Measurements from ENCODE around the gene SLAIN2.
"Not testable (repeated sequence)": the region's sequence is repeated elsewhere in the genome, so short reads cannot be mapped to it uniquely, and the experiment has no call there.

Gene SLAIN2

DNA sequence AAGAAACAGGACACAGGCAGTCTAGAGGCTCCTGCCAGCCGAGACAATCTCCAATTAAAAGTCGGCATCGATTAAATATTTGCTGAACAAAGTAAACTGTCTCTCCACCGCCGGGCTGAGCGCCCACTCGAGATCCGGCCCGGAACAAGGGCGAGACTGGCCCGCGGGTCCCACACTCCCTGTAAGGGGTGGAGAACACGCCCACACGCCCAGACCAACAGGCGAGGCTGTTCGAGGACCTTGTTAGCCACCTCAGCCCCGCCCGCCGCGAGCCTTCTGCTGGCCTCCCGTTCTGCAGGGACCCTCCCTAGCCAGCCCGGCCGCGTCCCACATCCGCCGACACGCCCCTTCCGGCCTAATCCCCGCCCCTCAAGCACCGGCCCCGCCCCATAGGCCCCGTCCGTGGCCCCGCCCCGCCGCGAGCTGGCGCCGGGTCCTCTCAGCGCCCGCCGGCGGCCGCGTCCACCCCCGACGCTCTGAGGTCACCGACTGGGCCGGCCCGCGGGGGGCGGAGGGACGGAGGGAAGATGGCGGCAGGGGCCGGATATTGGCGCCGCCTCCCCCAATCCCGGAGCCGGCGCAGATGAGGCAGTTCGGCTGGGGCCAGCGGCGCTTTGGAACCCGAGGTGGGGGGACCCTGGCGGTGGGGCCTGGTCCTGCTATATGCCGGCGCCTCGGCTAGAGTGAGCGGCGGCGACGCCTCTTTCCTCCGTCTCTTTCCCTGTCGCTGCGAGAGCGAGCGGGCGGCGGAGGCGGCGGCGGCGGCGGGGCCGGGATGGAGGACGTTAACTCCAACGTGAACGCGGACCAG, at the start of gene SLAIN2:
Gene SLAIN2, plus strand, starts transcription at position 565 of the 811 bp plus-strand sequence. Its CDS starts 211 bp downstream, at position 776.
- DNase-seq: peak; percentile 98

GRCh38 chr4:48292218-48292790, 49.0 kb upstream of the SLAIN2 start:
- not testable (repeated sequence) for DNase-seq

GRCh38 chr4:48295116-48295515, 46.2 kb upstream of the SLAIN2 start:
- DNase-seq: no peak

DNA sequence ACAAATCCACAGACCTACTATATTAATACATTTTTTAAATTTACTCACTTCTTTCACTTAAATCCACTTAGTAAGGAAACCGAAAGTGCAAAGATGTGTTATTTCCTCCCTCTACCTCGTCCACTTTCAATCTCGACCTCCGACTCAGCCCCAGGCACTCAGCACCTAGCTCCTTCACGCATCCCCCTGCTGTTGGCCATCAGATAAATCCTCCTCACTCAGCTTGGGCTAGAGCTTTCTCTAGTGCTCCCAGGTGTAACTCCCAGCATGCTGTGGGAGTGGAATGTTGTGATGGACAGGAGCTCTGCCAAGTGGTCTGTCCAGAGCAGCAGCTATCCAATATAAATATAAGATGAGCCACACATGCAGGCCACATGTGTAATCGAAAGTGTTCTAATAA, 45.0 kb upstream of the SLAIN2 start:
- DNase-seq: peak; percentile 19

GRCh38 chr4:48297256-48297846, 44.0 kb upstream of the SLAIN2 start:
- DNase-seq: no peak

GRCh38 chr4:48299560-48299959, 41.8 kb upstream of the SLAIN2 start:
- no peak for DNase-seq

DNA sequence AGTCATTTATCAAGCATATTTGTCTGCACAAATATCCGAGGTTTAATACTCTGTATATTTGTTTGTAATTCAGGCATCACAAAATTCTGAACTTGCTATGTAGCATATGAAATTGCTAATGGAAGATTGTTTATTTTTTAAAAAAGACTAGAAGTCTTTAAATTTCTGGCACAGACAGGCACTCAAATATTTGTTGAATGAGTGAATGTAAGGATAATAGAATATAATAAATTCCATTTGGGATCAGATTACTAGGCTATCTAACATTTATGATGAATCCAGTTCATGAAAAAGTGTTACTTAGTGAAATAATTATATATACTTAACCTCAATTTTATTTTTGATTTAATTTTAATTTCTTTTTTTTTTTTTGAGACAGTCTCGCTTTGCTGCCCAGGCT, 41.3 kb upstream of the SLAIN2 start:
- DNase-seq: no peak

DNA sequence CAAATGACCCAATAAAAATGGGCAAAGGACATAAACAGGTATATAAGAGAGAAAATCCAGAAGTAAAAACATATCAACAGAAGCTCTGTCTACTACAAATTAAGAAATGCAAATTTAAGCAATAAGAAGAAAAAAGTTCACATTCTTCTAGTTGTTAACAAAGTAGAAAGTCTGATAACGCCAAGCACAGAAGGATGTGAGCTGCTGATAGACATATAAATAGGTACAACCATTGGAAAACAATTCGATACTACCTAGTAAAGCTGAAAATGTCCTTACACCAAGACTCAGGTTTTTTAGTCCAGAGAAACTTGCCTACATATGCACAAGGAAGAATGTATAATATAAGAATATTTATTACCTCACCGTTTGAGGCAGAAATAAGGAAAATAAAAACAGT, 35.8 kb upstream of the SLAIN2 start:
- DNase-seq: no peak

DNA sequence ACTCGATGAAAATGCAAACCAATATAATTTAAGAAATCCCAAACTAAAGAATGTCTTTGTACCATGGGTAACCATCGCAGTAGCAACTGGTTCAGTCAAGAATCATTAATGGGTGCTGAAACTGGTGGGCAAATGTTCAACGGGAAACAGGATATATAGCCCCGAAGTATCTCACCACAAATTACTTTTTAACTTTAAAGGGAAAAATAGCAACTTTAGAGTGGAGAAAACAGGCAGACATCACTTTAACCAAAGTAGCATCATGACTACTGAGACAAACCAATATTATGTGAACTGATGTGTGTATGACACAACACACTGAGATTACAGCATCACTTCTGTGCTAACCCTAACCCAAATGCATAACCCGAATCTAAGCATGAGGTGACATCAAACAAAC, 33.8 kb upstream of the SLAIN2 start:
- no peak for DNase-seq

DNA sequence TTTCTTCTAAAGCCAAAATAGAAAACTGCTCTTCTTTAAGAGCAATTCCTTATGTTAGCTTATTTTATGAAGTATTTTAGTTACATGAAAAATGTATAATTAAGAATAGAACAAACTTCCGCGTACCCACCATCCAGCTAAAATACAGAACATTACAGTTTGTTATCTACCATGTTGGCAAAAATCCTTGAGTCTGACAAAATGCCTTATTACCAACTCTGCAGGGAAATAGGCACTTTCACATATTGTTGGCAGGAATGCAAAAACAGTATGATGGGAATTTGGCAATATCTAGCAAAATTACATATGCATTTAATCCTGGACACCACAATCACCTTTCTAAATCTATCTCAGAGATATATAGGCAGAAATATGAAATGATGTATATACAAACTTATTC, 32.4 kb upstream of the SLAIN2 start:
- no peak for DNase-seq

DNA sequence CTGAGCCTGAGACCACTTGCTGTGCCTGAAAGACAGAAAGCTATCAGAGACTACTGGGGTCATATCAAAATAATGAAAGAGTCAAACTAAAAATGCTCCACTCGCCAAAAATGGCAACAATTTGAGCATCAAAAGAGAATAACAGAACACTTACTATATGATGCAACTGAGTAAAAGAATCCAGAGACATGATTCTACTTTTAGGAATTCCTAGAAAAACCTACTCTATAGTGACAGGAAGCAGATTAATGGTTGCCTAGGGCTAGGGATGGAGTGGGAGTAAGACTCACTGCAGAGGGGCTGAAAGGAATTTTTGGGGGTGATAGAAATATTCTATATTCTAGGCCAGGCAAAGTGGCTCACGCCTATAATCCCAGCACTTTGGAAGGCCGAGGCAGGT, 29.4 kb upstream of the SLAIN2 start:
- no peak for DNase-seq

DNA sequence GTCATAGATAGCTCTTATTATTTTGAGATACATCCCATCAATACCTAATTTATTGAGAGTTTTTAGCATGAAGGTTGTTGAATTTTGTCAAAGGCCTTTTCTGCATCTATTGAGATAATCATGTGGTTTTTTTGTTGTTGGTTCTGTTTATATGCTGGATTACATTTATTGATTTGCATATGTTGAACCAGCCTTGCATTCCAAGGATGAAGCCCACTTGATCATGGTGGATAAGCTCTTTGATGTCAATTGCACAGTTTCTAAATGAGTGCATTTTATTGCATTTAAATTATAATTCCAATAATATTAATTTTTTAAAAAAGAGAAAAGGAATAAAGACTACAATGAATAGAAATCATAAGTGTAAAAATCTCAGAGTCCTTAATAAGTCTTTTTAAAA, 26.6 kb upstream of the SLAIN2 start:
- DNase-seq: not testable (repeated sequence)

DNA sequence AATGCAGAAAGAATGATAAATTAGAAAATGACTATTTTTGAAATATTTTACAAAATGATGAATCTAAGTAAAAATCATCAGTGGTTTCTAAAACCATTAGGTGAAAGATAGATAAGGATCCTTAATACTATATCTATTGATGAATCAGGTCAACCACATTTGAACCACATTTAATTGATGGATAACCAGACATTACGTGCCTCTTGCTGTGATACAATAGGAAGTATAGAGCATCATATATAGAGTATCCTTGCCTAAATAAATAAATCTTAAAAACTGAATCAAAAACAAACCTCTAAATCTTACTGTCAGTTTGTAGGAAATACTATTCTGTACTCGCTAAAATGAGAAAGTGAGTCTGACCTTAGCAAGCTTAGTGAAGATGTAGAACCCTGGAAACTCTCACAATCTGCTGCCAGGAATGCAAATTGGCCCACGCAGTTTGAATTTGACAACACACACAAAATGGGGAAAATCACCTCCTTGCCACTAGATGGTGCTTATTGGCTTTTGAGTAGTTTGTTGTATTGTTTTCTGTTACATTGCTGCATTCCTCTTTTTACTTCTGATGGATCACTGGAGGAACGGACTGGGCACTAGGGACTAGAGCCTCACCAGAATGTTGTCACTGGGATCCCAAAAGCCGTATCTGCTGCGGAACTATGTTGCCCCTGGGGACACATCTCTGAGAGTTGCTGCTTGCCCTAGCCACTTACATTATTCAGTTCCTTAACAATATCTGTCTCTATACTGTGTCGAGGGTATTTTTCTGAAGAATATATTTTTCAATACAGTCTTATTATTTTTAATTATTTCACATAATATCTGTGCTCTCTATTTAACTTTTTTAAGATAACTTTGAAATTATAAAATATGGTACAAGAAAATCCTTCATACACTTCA, 25.4 kb upstream of the SLAIN2 start:
- peak; percentile 56 for DNase-seq

DNA sequence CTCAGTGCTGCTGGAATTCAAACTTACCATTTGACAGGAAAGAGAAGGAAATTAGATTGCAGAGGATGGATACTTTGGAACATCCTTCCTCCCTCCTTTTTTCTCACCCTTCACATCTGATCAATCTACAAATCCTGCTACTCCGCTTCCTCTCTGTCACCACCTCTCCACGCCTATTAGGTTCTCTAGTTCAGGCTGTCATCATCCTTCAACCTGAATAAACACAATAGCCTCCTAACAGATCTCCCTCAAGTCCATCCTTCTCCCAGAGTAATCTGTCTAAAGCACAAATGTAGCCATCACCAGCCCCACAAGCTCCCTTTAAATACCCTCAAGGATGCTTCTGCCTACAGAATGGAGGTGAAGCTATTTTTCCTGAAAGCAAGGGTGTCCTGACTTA, 20.0 kb upstream of the SLAIN2 start:
- DNase-seq: no peak

GRCh38 chr4:48322063-48322462, 19.3 kb upstream of the SLAIN2 start:
- DNase-seq: no peak

GRCh38 chr4:48324281-48324680, 17.0 kb upstream of the SLAIN2 start:
- no peak for DNase-seq

DNA sequence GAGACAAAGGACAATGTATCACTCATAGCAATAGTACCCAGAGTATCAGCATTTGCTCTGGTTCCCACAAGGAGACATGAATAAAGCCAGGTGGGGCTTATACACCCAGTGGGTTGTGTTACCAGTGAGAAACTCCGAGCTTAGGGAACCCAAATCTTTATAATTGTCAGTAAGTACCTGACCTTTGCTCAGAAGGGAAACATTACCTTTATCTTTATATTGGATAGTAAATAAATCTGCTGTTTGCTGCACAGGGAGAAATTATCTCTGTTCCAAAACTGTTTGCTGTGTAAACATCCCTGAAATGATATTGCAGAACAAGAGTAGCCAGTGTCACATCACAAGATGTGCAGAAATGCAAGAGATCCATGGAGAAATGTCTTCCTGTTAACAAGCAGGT, 12.1 kb upstream of the SLAIN2 start:
- DNase-seq: no peak

GRCh38 chr4:48329976-48330375, 11.4 kb upstream of the SLAIN2 start:
- DNase-seq: no peak

DNA sequence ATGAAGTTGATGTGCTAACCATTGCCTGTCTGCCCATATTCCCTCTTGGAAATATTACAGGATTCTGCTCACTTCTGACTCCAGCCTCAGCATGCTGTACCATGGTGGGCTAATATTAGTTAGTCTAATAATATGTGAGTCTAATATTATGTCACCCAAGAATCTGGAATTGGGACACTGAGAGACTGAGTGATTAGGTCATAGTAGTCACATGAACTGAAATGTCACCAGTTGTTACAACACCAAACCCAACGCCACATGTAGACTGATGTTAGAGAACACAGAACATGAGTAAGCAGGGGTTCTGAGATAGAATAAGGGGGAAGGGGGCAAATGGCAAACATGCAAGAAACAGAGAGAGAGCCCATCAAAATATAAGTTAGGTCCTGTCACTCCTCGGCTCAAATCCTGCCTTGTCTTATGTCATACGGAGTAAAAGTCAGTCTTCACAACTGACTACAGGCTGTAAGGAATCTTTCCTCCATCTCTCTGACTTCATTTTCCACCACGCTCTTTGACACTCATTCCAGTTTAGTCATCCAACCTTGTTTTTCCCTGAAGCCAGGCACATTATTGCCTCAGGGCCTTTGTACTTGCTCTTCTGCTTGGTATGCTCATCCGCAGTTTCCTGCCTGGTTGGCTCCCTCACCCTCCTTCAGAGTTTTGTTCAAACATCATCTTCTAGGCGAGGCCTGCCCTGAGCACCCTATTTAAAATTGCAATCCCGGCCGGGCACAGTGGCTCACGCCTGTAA, 9.6 kb upstream of the SLAIN2 start:
- DNase-seq: no peak

DNA sequence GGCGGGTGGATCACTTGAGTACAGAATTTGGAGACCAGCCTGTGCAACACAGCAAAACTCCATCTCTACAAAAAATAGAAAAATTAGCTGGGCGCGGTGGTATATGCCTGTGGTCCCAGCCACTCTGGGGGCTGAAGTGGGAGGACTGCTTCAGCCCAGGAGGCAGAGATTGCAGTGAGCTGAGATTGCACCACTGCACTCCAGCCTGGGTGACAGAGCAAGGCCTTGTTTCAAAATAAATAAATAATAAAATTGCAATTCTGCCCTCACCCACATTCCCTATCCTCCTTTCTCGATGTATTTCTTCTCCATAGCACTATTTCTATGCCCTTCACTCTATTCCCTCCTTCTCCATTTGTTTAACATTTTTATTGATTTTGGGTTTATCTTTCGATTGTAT, 8.7 kb upstream of the SLAIN2 start:
- no peak for DNase-seq

DNA sequence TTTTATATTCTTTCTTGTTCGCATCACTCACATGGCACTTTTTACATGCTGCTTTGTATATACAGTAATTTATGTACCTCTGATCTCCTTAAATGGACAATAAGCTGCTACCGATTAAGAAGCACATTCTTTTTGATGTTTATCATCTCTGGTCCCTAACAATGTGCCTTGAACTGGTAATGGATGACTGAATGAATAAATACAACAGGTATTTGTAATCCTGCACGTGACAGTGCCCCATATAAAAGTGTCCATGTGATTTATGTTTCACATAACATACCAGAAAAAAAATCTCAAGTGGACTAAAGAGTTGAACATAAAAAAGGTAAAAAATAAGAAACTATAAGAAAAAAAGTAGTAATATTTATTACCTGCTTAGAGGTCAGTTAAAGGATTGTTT, 7.7 kb upstream of the SLAIN2 start:
- no peak for DNase-seq

DNA sequence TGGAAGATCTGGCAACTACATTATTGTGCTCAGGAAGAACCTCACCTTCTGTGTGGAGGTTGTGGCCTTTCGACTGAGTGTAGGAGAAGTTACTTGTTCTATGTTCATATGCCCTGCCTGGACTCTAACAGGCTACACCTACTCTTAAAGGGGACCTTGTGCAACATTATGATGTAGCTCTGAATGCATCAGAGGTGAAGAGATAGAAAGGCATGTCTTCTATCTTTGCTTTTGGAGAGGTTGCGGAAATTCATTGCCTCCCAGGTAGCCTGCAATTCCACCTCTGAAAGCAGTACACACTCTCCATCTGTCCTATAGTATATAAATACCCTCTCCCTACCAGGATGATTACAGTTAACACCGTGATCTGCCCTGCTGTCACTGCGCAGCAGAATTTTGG, 7.1 kb upstream of the SLAIN2 start:
- DNase-seq: no peak
